GM12875 (cell line): ENCODE results near the gene COL25A1.

Source experiments
- H3K4me3 ChIP-seq: one replicate; pipeline ENCODE4 v1.5.1; 2011; ENCODE audit warnings: low read depth, low read length, control low read depth
- TF ChIP-seq, protein P1 (sequence below): IDR thresholded peaks from 2 replicates; pipeline ENCODE4 v1.5.1; 2011; ENCODE audit warnings: low read depth, mild to moderate bottlenecking, control low read depth, inconsistent platforms, low read length, moderate library complexity, borderline replicate concordance; ENCODE audit not compliant: insufficient read depth

Gene COL25A1

DNA sequence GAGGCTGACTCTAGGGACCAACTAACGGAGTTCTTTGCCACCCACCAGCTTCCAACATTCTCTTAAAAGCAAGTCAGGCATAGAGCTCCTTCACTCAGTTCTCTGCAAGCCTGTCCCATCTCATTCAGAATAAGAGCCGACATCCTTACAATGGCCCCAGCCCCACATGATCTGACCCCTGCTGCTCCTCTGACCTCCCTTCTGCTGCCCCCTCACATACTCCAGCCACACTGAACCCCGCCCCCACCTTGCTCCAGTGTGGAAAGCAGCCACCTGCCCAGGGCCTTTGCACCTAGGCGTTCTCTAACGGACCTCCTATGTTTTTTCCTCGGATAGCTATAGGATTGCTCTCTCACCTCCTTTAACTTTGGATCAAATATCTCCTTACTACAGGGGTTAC, 396.5 kb downstream of the COL25A1 start:
- TF ChIP-seq, protein P1, sequence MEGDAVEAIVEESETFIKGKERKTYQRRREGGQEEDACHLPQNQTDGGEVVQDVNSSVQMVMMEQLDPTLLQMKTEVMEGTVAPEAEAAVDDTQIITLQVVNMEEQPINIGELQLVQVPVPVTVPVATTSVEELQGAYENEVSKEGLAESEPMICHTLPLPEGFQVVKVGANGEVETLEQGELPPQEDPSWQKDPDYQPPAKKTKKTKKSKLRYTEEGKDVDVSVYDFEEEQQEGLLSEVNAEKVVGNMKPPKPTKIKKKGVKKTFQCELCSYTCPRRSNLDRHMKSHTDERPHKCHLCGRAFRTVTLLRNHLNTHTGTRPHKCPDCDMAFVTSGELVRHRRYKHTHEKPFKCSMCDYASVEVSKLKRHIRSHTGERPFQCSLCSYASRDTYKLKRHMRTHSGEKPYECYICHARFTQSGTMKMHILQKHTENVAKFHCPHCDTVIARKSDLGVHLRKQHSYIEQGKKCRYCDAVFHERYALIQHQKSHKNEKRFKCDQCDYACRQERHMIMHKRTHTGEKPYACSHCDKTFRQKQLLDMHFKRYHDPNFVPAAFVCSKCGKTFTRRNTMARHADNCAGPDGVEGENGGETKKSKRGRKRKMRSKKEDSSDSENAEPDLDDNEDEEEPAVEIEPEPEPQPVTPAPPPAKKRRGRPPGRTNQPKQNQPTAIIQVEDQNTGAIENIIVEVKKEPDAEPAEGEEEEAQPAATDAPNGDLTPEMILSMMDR = no peak

DNA sequence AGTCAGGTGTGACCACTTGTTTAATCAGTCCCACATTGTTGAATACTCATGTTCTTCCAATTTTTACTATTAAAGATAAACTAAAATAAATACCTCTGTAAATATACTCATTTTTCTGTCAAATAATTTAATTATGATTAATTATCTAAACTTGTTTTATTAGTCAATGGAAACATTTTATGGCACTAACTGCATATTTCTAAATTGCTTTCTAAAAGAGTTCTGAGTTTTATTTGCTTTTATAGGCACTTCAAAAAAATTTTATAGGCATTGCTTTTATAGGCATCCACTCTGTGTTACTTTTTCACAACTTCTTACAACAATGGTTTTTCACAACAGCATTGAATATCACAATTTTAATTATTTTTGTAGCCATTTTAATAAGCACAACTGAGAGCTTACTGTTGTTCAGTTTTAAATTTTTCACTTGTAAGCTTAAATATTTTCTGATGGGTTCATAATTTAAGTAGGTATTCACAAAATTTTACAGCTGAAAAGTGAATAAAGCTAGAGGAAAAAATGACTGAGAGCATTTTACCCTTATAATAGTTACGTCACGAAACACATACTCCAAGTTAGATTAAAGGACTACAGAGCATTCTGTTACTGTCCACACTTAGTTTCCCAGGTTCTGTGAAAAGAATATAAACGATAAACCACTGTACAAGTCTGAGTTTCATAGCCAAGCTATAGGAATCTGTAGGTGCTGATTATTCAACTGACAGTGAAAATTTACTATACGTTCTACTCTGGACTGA, 398.8 kb downstream of the COL25A1 start:
- H3K4me3 ChIP-seq = no peak overlapping the region
- TF ChIP-seq, protein P1 = no peak

More for the DNA sequence above, 396.5 kb downstream of the COL25A1 start:
- no peak overlapping the region for H3K4me3 ChIP-seq

DNA sequence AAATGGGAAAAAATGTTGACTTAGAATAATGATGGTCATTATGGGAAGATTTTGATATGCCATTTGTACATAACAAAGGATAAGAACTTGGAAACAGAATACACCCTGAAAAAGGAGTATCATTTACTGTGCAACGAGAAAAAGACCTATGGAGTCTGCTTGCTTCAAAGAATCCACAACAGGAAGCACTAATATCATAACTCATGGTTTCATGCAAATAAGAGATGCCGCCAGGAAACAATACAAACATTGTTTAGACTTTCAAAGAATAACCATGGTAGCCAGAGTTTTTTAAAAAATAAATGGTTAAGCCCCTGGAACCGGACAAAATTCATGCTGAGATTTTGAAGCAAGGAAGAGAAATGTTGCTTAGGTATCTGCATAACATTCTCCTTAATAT, 399.7 kb downstream of the COL25A1 start:
- no peak overlapping the region for H3K4me3 ChIP-seq
- TF ChIP-seq, protein P1 = no peak

DNA sequence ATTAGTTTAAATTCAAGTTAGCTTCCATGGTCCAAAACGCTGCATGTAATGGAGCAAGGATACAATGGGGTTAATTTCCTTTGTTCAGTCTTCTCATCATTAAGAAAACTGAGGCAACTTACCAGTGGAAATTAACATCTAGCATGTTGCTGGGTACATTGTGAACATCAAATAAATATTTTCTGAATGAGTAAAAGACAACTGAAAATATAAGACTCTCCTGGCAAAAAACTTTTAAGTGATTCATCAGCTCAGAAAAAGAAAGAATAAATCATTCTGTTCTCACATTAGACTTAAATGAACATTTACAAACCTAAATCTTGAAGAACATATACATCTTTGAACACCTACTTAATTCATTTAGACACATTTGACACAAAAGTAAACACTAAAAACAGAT, 401.2 kb downstream of the COL25A1 start:
- H3K4me3 ChIP-seq = no peak overlapping the region
- TF ChIP-seq, protein P1 = no peak

DNA sequence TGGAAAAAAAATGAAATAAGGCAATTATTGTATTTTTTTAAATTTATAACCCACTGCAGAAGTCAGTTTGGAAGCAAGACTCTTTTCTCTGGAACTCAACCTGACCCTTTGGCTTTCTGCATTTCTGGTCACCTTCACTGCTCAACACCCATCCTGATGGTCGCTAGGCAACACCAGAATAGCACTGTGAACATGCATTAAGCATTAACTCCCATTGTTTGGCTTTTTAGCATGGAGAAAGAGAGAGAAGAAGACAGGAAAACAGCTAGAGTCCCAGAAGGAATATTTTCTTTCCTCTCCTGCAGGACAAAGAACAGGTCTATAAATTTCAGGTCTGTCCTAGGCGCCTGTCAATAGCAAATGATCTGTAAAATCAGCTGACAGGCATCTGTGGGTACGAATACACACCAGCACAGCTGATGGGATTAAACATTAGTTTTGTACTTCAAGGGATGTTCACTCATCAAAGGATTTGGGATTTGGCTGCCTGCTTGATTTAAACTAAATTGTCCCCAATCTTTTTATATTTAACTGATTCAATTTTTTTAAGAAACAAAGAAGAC, 402.4 kb downstream of the COL25A1 start:
- TF ChIP-seq, protein P1 = no peak
- H3K4me3 ChIP-seq = no peak overlapping the region

DNA sequence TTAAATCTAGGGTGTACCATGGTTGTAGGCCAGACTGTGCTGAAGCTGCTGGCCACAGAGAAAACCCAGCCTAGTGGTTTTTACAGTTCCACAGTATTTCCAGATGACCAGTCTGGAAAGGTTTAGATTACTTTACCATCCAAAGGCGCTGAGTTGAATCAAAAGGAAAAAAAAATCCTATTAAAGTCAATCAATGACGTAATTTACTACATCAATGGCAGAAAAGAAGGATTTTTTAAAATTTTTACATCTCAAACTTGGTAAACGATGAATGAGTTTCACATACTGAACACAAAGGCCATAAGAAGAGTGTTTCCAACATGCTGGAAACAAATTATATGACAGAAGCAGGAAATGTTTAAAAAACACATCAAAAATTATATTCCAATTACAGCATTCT, 409.0 kb downstream of the COL25A1 start:
- no peak overlapping the region for H3K4me3 ChIP-seq
- TF ChIP-seq, protein P1 = no peak
